WTC11 (cell line): ENCODE results near the gene ARMH2. TPM values are rescaled to one million over a fixed set of nuclear protein-coding genes. Genes with fewer than 3 reads are reported as not detected.

ENCODE experiments used
- ATAC-seq: fragments of 200-7000 bp; cut with Tn5 transposase; 2 replicates; pipeline ENCODE4 v1.10.0; 2021; ENCODE audit warnings: mild to moderate bottlenecking, moderate library complexity
- CTCF ChIA-PET: fragments of 300-600 bp; sonication (Branson Sonifier 250); formaldehyde crosslinking; loops from one replicate; lab custom pipeline; 2021; ENCODE audit warnings: antibody characterized with exemption; lab: Charles Lee
- POLR2A ChIA-PET: fragments of 350-600 bp; sonication (Branson Sonifier 250); formaldehyde crosslinking; loops from one replicate; lab custom pipeline; 2021; ENCODE audit warnings: antibody characterized with exemption; lab: Charles Lee
- DNase-seq: peaks from one replicate; pipeline ENCODE4 v3.0.0; 2021; ENCODE audit warnings: low spot score
- H3K27ac Mint-ChIP-seq: 2 replicates; pipeline ENCODE4 v1.8.0; 2021; ENCODE audit warnings: mixed read lengths
- H3K27me3 Mint-ChIP-seq: 2 replicates; pipeline ENCODE4 v1.8.0; 2021; ENCODE audit warnings: low read depth, mild to moderate bottlenecking, moderate library complexity, mixed read lengths
- H3K36me3 Mint-ChIP-seq: 2 replicates; pipeline ENCODE4 v1.8.0; 2021; ENCODE audit warnings: mixed read lengths
- H3K4me1 Mint-ChIP-seq: 2 replicates; pipeline ENCODE4 v1.8.0; 2022; ENCODE audit warnings: mixed read lengths
- H3K4me3 Mint-ChIP-seq: 2 replicates; pipeline ENCODE4 v1.8.0; 2021; ENCODE audit warnings: mild to moderate bottlenecking, moderate library complexity, mixed read lengths
- H3K9me3 Mint-ChIP-seq: 2 replicates; pipeline ENCODE4 v1.8.0; 2021; ENCODE audit warnings: mixed read lengths
- ATF1 ChIP-seq: sonication (generic); formaldehyde crosslinking; IDR thresholded peaks from 2 replicates; pipeline ENCODE4 v1.8.1; 2023; ENCODE audit warnings: mild to moderate bottlenecking, moderate library complexity, missing genetic modification reagents
- CBFB ChIP-seq: sonication (generic); formaldehyde crosslinking; IDR thresholded peaks from 2 replicates; pipeline ENCODE4 v1.8.1; 2022; ENCODE audit warnings: mild to moderate bottlenecking, low read depth, missing genetic modification reagents
- E2F1 ChIP-seq: sonication (generic); formaldehyde crosslinking; IDR thresholded peaks from 2 replicates; pipeline ENCODE4 v1.8.0; 2022; ENCODE audit warnings: mild to moderate bottlenecking, missing genetic modification reagents
- FOXP1 ChIP-seq: sonication (generic); formaldehyde crosslinking; IDR thresholded peaks from 2 replicates; pipeline ENCODE4 v1.8.0; 2022; ENCODE audit warnings: missing genetic modification reagents, mild to moderate bottlenecking, moderate library complexity, borderline replicate concordance
- GRHL2 ChIP-seq: fragments of 250-450 bp; sonication (Bioruptor Pico); IDR thresholded peaks from 2 replicates; pipeline ENCODE4 v1.8.0; 2022; ENCODE audit warnings: mild to moderate bottlenecking, moderate library complexity; ENCODE audit not compliant: insufficient replicate concordance, severe bottlenecking
- HMGA2 ChIP-seq: fragments of 250-450 bp; sonication (Bioruptor Pico); IDR thresholded peaks from 2 replicates; pipeline ENCODE4 v1.4.0; 2021; ENCODE audit warnings: mild to moderate bottlenecking, moderate library complexity
- MLX ChIP-seq: sonication (generic); formaldehyde crosslinking; IDR thresholded peaks from 2 replicates; pipeline ENCODE4 v1.8.1; 2023; ENCODE audit warnings: mild to moderate bottlenecking, missing genetic modification reagents, moderate library complexity
- NFYB ChIP-seq: sonication (generic); formaldehyde crosslinking; conservative IDR thresholded peaks from 2 replicates; pipeline ENCODE4 v1.8.0; 2022; ENCODE audit warnings: low read depth, missing genetic modification reagents
- NR2C2 ChIP-seq: sonication (generic); formaldehyde crosslinking; IDR thresholded peaks from 2 replicates; pipeline ENCODE4 v1.8.0; 2022; ENCODE audit warnings: mild to moderate bottlenecking, missing genetic modification reagents
- NR3C1 ChIP-seq: sonication (generic); formaldehyde crosslinking; conservative IDR thresholded peaks from 2 replicates; pipeline ENCODE4 v1.8.1; 2023; ENCODE audit warnings: low read depth, mild to moderate bottlenecking, missing genetic modification reagents
- SMAD4 ChIP-seq: sonication (generic); formaldehyde crosslinking; IDR thresholded peaks from 2 replicates; pipeline ENCODE4 v1.8.0; 2022; ENCODE audit warnings: mild to moderate bottlenecking, missing genetic modification reagents
- TP53 ChIP-seq: sonication (generic); formaldehyde crosslinking; IDR thresholded peaks from 2 replicates; pipeline ENCODE4 v1.8.1; 2023; ENCODE audit warnings: mild to moderate bottlenecking, missing genetic modification reagents
- USF1 ChIP-seq: sonication (generic); formaldehyde crosslinking; IDR thresholded peaks from 2 replicates; pipeline ENCODE4 v1.8.0; 2022; ENCODE audit warnings: mild to moderate bottlenecking, missing genetic modification reagents
- USF2 ChIP-seq: sonication (generic); formaldehyde crosslinking; IDR thresholded peaks from 2 replicates; pipeline ENCODE4 v1.8.1; 2023; ENCODE audit warnings: mild to moderate bottlenecking, missing genetic modification reagents, moderate library complexity
- ZNF138 ChIP-seq: sonication (generic); formaldehyde crosslinking; conservative IDR thresholded peaks from 2 replicates; pipeline ENCODE4 v1.8.1; 2022; ENCODE audit warnings: mild to moderate bottlenecking, moderate library complexity, missing genetic modification reagents
- ZNF219 ChIP-seq: sonication (generic); formaldehyde crosslinking; IDR thresholded peaks from 2 replicates; pipeline ENCODE4 v1.8.0; 2023; ENCODE audit warnings: missing genetic modification reagents, mild to moderate bottlenecking, borderline replicate concordance
- ZNF232 ChIP-seq: sonication (generic); formaldehyde crosslinking; IDR thresholded peaks from 2 replicates; pipeline ENCODE4 v1.8.0; 2022; ENCODE audit warnings: mild to moderate bottlenecking, missing genetic modification reagents
- ZNF263 ChIP-seq: sonication (generic); formaldehyde crosslinking; IDR thresholded peaks from 2 replicates; pipeline ENCODE4 v1.8.1; 2022; ENCODE audit warnings: low read depth, mild to moderate bottlenecking, moderate library complexity, missing genetic modification reagents
- total RNA-seq: library from RNA; stranded (reverse); gene quantifications from 3 replicates; pipeline ENCODE4 v1.2.3, GENCODE V29; 2021
- TF ChIP-seq, protein P1 (sequence below): sonication (generic); formaldehyde crosslinking; IDR thresholded peaks from 2 replicates; pipeline ENCODE4 v1.8.1; 2023; ENCODE audit warnings: mild to moderate bottlenecking, moderate library complexity, missing genetic modification reagents
- TF ChIP-seq, protein P2 (sequence below): fragments of 200-600 bp; IDR thresholded peaks from 2 replicates; pipeline ENCODE4 v1.8.0; 2022; ENCODE audit warnings: antibody characterized with exemption
- TF ChIP-seq, protein P3 (sequence below): sonication (generic); formaldehyde crosslinking; IDR thresholded peaks from 2 replicates; pipeline ENCODE4 v1.8.0; 2023; ENCODE audit warnings: mild to moderate bottlenecking, missing genetic modification reagents
- TF ChIP-seq, protein P4 (sequence below): sonication (generic); formaldehyde crosslinking; IDR thresholded peaks from 2 replicates; pipeline ENCODE4 v1.8.1; 2023; ENCODE audit warnings: mild to moderate bottlenecking, missing genetic modification reagents

ARMH2 gene
- total RNA-seq, 1 experiment from 2014 or later = not detected

GRCh38 chr6:24836109-24836508 lies 37.4 kb upstream of the ARMH2 start:
- Mint-ChIP-seq H3K36me3 (peaks cover 2% of the 10 kb centered on the region; the same call in 1 of the 2 replicates), H3K4me1 (peaks cover 3% of the 10 kb centered on the region), H3K9me3 (peaks cover 3% of the 10 kb centered on the region; the same call in 1 of the 2 replicates)

DNA sequence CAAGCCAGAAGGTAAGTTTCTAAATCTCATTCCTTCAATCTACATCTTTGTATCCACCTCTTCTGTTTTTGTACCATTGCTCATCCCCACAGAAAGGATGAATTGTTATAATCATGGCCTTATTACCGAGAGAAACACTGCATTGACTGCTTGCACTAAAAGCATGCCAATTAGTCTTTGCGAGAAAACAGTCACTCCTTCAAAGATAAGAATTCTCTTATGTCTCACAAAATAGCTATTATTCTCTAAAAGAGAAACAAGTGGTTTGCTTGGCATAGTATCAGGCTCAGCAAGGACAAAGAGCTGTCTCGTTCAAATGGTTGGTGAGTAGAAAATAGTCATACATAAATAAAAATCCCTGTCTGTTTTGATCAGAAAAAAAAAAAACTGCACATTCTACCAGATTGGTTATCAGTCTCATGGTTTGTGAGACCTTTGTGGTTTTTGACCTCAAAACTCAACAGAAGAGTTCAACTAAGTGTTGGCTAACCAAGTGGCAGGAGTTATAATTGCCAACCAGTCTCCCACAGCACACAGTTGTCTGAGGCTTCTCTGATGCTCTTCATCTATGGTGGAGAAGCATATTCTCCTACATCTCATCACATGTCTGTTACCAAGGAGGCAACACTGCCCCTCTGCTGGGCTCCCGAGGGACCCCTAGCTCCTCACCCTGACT lies 35.1 kb upstream of the ARMH2 start:
- ChIA-PET POLR2A (interaction anchor here (0.6 kb wide), 1 partner anchor 75 kb away, joined by 3 read pairs; no protein-coding TSS in a partner anchor), CTCF (interaction anchor here (0.7 to 1.0 kb wide), 2 partner anchors 184 to 253 kb away, joined by 3 read pairs; no protein-coding TSS in a partner anchor)
- Mint-ChIP-seq H3K27ac (no peak overlapping the region), H3K4me3 (no peak overlapping the region), H3K27me3 (no peaks in the 10 kb centered on the region), H3K4me1 (peaks cover 12% of the 10 kb centered on the region), H3K36me3 (peaks cover 2% of the 10 kb centered on the region; the same call in 1 of the 2 replicates), H3K9me3 (peaks cover 3% of the 10 kb centered on the region; the same call in 1 of the 2 replicates)
- no peak for TF ChIP-seq USF1 (CRISPR knock-in tag)
- TF ChIP-seq FOXP1 (CRISPR knock-in tag) = no peak
- TF ChIP-seq USF2 = no peak
- TF ChIP-seq, protein P1, sequence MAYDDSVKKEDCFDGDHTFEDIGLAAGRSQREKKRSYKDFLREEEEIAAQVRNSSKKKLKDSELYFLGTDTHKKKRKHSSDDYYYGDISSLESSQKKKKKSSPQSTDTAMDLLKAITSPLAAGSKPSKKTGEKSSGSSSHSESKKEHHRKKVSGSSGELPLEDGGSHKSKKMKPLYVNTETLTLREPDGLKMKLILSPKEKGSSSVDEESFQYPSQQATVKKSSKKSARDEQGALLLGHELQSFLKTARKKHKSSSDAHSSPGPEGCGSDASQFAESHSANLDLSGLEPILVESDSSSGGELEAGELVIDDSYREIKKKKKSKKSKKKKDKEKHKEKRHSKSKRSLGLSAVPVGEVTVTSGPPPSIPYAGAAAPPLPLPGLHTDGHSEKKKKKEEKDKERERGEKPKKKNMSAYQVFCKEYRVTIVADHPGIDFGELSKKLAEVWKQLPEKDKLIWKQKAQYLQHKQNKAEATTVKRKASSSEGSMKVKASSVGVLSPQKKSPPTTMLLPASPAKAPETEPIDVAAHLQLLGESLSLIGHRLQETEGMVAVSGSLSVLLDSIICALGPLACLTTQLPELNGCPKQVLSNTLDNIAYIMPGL (CRISPR knock-in tag) = no peak
- no peak for TF ChIP-seq GRHL2
- TF ChIP-seq, protein P2, sequence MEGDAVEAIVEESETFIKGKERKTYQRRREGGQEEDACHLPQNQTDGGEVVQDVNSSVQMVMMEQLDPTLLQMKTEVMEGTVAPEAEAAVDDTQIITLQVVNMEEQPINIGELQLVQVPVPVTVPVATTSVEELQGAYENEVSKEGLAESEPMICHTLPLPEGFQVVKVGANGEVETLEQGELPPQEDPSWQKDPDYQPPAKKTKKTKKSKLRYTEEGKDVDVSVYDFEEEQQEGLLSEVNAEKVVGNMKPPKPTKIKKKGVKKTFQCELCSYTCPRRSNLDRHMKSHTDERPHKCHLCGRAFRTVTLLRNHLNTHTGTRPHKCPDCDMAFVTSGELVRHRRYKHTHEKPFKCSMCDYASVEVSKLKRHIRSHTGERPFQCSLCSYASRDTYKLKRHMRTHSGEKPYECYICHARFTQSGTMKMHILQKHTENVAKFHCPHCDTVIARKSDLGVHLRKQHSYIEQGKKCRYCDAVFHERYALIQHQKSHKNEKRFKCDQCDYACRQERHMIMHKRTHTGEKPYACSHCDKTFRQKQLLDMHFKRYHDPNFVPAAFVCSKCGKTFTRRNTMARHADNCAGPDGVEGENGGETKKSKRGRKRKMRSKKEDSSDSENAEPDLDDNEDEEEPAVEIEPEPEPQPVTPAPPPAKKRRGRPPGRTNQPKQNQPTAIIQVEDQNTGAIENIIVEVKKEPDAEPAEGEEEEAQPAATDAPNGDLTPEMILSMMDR = no peak
- no peak for TF ChIP-seq E2F1
- TF ChIP-seq, protein P3, sequence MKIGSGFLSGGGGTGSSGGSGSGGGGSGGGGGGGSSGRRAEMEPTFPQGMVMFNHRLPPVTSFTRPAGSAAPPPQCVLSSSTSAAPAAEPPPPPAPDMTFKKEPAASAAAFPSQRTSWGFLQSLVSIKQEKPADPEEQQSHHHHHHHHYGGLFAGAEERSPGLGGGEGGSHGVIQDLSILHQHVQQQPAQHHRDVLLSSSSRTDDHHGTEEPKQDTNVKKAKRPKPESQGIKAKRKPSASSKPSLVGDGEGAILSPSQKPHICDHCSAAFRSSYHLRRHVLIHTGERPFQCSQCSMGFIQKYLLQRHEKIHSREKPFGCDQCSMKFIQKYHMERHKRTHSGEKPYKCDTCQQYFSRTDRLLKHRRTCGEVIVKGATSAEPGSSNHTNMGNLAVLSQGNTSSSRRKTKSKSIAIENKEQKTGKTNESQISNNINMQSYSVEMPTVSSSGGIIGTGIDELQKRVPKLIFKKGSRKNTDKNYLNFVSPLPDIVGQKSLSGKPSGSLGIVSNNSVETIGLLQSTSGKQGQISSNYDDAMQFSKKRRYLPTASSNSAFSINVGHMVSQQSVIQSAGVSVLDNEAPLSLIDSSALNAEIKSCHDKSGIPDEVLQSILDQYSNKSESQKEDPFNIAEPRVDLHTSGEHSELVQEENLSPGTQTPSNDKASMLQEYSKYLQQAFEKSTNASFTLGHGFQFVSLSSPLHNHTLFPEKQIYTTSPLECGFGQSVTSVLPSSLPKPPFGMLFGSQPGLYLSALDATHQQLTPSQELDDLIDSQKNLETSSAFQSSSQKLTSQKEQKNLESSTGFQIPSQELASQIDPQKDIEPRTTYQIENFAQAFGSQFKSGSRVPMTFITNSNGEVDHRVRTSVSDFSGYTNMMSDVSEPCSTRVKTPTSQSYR (CRISPR knock-in tag) = no peak
- TF ChIP-seq ATF1 (CRISPR knock-in tag) = no peak
- TF ChIP-seq SMAD4 (CRISPR knock-in tag) = no peak
- TF ChIP-seq NFYB (CRISPR knock-in tag) = no peak
- no peak for TF ChIP-seq ZNF219 (CRISPR knock-in tag)
- TF ChIP-seq HMGA2 (CRISPR knock-in tag) = no peak
- no peak for TF ChIP-seq NR3C1
- no peak for TF ChIP-seq ZNF263 (CRISPR knock-in tag)
- TF ChIP-seq ZNF232 (CRISPR knock-in tag) = no peak
- TF ChIP-seq MLX (CRISPR knock-in tag) = no peak
- TF ChIP-seq ZNF138 = no peak
- TF ChIP-seq CBFB (CRISPR knock-in tag) = no peak
- no peak for TF ChIP-seq NR2C2 (CRISPR knock-in tag)
- no peak for DNase-seq
- no peak for ATAC-seq

More at GRCh38 chr6:24836109-24836508, 37.4 kb upstream of the ARMH2 start:
- Mint-ChIP-seq H3K27me3 (no peaks in the 10 kb centered on the region), H3K27ac (no peak overlapping the region), H3K4me3 (no peak overlapping the region)
- ChIA-PET CTCF (interaction anchor here (0.7 to 1.4 kb wide), 3 partner anchors 9 to 182 kb away, joined by 3 read pairs; no protein-coding TSS in a partner anchor), POLR2A (no interaction called here)
- no peak for ATAC-seq
- TF ChIP-seq TP53 (CRISPR knock-in tag) = no peak
- TF ChIP-seq, protein P4, sequence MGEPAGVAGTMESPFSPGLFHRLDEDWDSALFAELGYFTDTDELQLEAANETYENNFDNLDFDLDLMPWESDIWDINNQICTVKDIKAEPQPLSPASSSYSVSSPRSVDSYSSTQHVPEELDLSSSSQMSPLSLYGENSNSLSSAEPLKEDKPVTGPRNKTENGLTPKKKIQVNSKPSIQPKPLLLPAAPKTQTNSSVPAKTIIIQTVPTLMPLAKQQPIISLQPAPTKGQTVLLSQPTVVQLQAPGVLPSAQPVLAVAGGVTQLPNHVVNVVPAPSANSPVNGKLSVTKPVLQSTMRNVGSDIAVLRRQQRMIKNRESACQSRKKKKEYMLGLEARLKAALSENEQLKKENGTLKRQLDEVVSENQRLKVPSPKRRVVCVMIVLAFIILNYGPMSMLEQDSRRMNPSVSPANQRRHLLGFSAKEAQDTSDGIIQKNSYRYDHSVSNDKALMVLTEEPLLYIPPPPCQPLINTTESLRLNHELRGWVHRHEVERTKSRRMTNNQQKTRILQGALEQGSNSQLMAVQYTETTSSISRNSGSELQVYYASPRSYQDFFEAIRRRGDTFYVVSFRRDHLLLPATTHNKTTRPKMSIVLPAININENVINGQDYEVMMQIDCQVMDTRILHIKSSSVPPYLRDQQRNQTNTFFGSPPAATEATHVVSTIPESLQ (CRISPR knock-in tag) = no peak
- DNase-seq = no peak
